HEK293T (cell line): Measurements from ENCODE around the gene WRAP53.

ENCODE experiments used
- BHLHE40 ChIP-seq: fragments of 450-650 bp; IDR thresholded peaks from 2 replicates; pipeline ENCODE4 v1.6.1; 2016; ENCODE audit warnings: mild to moderate bottlenecking, moderate library complexity, borderline replicate concordance
- NFRKB ChIP-seq: fragments of 450-650 bp; IDR thresholded peaks from 2 replicates; pipeline ENCODE4 v1.6.1; 2016; ENCODE audit warnings: mild to moderate bottlenecking, moderate library complexity
- SP1 ChIP-seq: fragments of 450-650 bp; IDR thresholded peaks from 2 replicates; pipeline ENCODE4 v1.6.1; 2017

DNA sequence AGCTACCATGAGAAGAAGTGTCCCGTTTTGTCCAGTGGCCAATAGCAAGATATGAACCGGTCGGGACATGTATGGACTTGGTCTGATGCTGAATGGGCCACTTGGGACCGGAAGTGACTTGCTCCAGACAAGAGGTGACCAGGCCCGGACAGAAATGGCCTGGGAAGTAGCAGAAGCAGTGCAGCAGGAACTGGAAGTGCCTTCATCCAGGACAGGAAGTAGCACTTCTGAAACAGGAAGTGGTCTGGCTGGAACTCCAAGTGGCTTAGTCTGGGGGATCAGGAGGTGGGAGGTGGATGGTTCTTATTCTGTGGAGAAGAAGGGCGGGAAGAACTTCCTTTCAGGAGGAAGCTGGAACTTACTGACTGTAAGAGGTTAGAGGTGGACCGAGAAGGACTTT, 22.0 kb downstream of the WRAP53 start:
- TF ChIP-seq SP1 = no peak
- no peak for TF ChIP-seq BHLHE40
- TF ChIP-seq NFRKB = no peak
